ENCODE results near the gene TMEM178B. TPM values are rescaled to one million over a fixed set of nuclear protein-coding genes. Genes with fewer than 3 reads are reported as not detected.

TMEM178B gene
- total and polyA plus RNA-seq, 10 of the 15 experiments (the other 5 are each of a cell fraction or from before 2014, with no cell fraction given): 0.01 to 1.1 (median 0.04) TPM; not detected in 2

DNA sequence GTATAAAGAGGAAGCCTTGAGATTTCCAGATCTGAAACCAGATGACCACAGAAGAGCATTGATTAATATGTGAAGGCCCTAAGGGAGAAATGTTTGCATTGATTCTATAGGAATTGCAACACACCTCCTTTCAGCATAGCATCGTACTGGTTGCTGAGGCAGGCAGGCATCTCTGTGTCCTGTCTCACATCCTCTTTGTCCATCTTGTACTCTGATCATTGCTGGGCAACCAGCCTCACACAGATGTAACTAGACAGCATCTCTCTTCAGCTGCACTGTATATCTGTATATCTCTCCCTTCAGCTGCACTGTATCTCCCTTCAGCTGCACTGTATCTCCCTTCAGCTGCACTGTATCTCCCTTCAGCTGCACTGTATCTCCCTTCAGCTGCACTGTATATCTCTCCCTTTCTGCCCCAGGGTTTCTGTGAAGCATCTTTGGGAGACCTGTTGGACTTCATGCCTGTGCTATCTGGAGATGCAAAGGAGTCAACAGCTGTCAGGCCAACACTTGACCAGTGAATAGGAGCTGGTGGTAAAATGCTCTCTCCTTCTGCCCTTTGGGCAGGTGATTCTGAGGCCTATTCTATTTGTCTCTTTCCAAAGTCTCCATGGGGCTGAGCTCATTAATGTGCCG is 40.3 kb downstream of the TMEM178B start:
- SMC1A ChIA-PET (ENCODE audit: uncharacterized antibody, unreplicated experiment): no interaction called here
- DNase-seq (ENCODE audit: low read depth, low spot score) (no peak), FAIRE-seq (no peak), ATAC-seq (no peak)
- H3K27me3 ChIP-seq (replicated peaks in 1 of 2; ENCODE audit: control insufficient read depth in 2 of 2, insufficient read depth in 2 of 2, low read length in 1 of 2): no peaks in the 10 kb centered on the region
- H3K27ac ChIP-seq (ENCODE audit: control insufficient read depth, insufficient read depth): no peak overlapping the region
- no TSS peak for BruUV-seq (replicated peaks)
- intact Hi-C loops (cut with micrococcal nuclease; ENCODE audit: unreplicated experiment) (no loop called here), in situ Hi-C loops (cut with MboI) (no loop called here)
- H3K79me2 ChIP-seq (ENCODE audit: control insufficient read depth, insufficient read depth, low read length): no peaks in the 10 kb centered on the region
- no peaks in the 10 kb centered on the region for H3K4me1 ChIP-seq (ENCODE audit: control insufficient read depth, insufficient read depth, low read length)
- POLR2A ChIA-PET: no interaction called here
- no peak overlapping the region for H2AFZ ChIP-seq (ENCODE audit: control insufficient read depth, low read depth, low read length)
- RAD21 ChIA-PET (ENCODE audit: unreplicated experiment): no interaction called here
- CTCF ChIA-PET: no interaction called here
- WGBS (ENCODE audit: insufficient coverage, insufficient replicate concordance, low lambda C conversion rate, missing lambda C conversion rate): 23% methylated on average over 2 of the region's 2 CpGs
- no peaks in the 10 kb centered on the region for H4K20me1 ChIP-seq (ENCODE audit: control insufficient read depth, insufficient read depth)
- no peaks in the 10 kb centered on the region for H3K9me3 ChIP-seq (replicated peaks; ENCODE audit: control insufficient read depth, insufficient read depth, low read length)
- TF ChIP-seq CBX5 (IDR thresholded peaks at IDR 0.05; ENCODE audit: low read depth) (no peak), TCF12 (IDR thresholded peaks at IDR 0.05; ENCODE audit: low read depth, low read length) (no peak), BACH1 (IDR thresholded peaks at IDR 0.05; ENCODE audit: borderline replicate concordance) (no peak), PML (IDR thresholded peaks at IDR 0.05; ENCODE audit: low read length) (no peak), DPF2 (IDR thresholded peaks at IDR 0.05) (no peak)
- H3K4me3 ChIP-seq: no peak overlapping the region
- H3K36me3 ChIP-seq (ENCODE audit: control insufficient read depth in 2 of 2, insufficient read depth in 2 of 2, low read length in 1 of 2): no peaks in the 10 kb centered on the region
- no peak overlapping the region for H3K4me2 ChIP-seq (ENCODE audit: control insufficient read depth, insufficient read depth)
- H3K9ac ChIP-seq (ENCODE audit: control insufficient read depth, insufficient read depth, low read length): no peak overlapping the region

DNA sequence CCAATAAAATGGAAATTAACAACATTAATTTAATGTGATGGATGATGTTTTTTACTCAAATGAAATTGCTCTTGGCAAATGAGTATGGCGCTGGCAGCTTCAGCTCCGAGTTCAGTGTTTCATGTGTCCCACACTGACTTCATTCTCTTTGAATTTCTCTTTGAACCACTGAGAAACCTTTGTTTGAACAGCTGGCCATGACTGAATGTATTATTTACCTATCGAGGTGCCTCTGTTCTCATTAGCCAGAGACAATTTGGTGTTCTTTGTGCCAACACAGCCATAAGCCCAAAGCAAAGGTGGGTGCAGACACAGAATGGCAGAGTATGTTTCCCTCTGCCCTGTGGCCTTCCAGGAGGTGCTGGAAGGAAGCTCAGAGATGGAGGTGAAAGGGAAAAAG is 42.1 kb downstream of the TMEM178B start:
- no peaks in the 10 kb centered on the region for H4K20me1 ChIP-seq (ENCODE audit: control insufficient read depth, insufficient read depth)
- FAIRE-seq: no peak

More for the DNA sequence above, 42.1 kb downstream of the TMEM178B start:
- no peak overlapping the region for H3K27ac ChIP-seq (ENCODE audit: control insufficient read depth, insufficient read depth)
- RAD21 ChIA-PET (ENCODE audit: unreplicated experiment): interaction anchor here (0.7 kb wide), 1 partner anchor 105 kb away, joined by 3 read pairs; no protein-coding TSS in a partner anchor
- CTCF ChIA-PET: no interaction called here
- DNase-seq (ENCODE audit: low read depth, low spot score): no peak
- BruUV-seq (replicated peaks): no TSS peak
- no peaks in the 10 kb centered on the region for H3K79me2 ChIP-seq (ENCODE audit: control insufficient read depth, insufficient read depth, low read length)
- no peaks in the 10 kb centered on the region for H3K27me3 ChIP-seq (replicated peaks in 1 of 2; ENCODE audit: control insufficient read depth in 2 of 2, insufficient read depth in 2 of 2, low read length in 1 of 2)
- no peaks in the 10 kb centered on the region for H3K4me1 ChIP-seq (ENCODE audit: control insufficient read depth, insufficient read depth, low read length)
- no peak overlapping the region for H2AFZ ChIP-seq (ENCODE audit: control insufficient read depth, low read depth, low read length)
- WGBS (ENCODE audit: insufficient coverage, insufficient replicate concordance, low lambda C conversion rate, missing lambda C conversion rate): 17% methylated on average over 3 of the region's 3 CpGs
- intact Hi-C loops (cut with micrococcal nuclease; ENCODE audit: unreplicated experiment) (no loop called here), in situ Hi-C loops (cut with MboI) (no loop called here)
- H3K4me2 ChIP-seq (ENCODE audit: control insufficient read depth, insufficient read depth): no peak overlapping the region
- no peak overlapping the region for H3K4me3 ChIP-seq
- no peak overlapping the region for H3K9ac ChIP-seq (ENCODE audit: control insufficient read depth, insufficient read depth, low read length)
- POLR2A ChIA-PET: no interaction called here
- TF ChIP-seq, protein P1, sequence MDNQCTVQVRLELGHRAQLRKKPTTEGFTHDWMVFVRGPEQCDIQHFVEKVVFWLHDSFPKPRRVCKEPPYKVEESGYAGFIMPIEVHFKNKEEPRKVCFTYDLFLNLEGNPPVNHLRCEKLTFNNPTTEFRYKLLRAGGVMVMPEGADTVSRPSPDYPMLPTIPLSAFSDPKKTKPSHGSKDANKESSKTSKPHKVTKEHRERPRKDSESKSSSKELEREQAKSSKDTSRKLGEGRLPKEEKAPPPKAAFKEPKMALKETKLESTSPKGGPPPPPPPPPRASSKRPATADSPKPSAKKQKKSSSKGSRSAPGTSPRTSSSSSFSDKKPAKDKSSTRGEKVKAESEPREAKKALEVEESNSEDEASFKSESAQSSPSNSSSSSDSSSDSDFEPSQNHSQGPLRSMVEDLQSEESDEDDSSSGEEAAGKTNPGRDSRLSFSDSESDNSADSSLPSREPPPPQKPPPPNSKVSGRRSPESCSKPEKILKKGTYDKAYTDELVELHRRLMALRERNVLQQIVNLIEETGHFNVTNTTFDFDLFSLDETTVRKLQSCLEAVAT (IDR thresholded peaks at IDR 0.05): no peak
- TF ChIP-seq TAF1 (IDR thresholded peaks at IDR 0.05; ENCODE audit: borderline replicate concordance, low read depth, low read length) (no peak), NR2F1 (conservative IDR thresholded peaks at IDR 0.05) (no peak), CHD1 (IDR thresholded peaks at IDR 0.05; ENCODE audit: low read depth, low read length) (no peak), TCF3 (IDR thresholded peaks at IDR 0.05; ENCODE audit: borderline replicate concordance, insufficient read depth, low read depth, low read length) (no peak), STAT1 (conservative IDR thresholded peaks at IDR 0.05) (no peak), FOXM1 (IDR thresholded peaks at IDR 0.05; ENCODE audit: low read depth, low read length) (no peak), USF1 (IDR thresholded peaks at IDR 0.05; ENCODE audit: borderline replicate concordance, extremely low read length, insufficient read depth, low read depth, low read length) (no peak), POLR2A (IDR thresholded peaks at IDR 0.05; ENCODE audit: low read depth, low read length) (no peak), RELA (IDR thresholded peaks at IDR 0.05; ENCODE audit: borderline replicate concordance, partially characterized antibody) (no peak)
- SMC1A ChIA-PET (ENCODE audit: uncharacterized antibody, unreplicated experiment): interaction anchor here (1.0 kb wide), 1 partner anchor 32 kb away, joined by 3 read pairs; no protein-coding TSS in a partner anchor
- H3K9me3 ChIP-seq (replicated peaks; ENCODE audit: control insufficient read depth, insufficient read depth, low read length): no peaks in the 10 kb centered on the region
- no peaks in the 10 kb centered on the region for H3K36me3 ChIP-seq (ENCODE audit: control insufficient read depth in 2 of 2, insufficient read depth in 2 of 2, low read length in 1 of 2)
- ATAC-seq: no peak

Data from GM12878 (cell line).